Measurements from ENCODE around the gene FLT4. TPM values are rescaled to one million over a fixed set of nuclear protein-coding genes. Genes with fewer than 3 reads are reported as not detected.

FLT4 gene
- total RNA-seq, 1 experiment from 2014 or later, result 4.1 TPM

GRCh38 chr5:180644129-180644824 lies 5.1 kb downstream of the FLT4 start:
- no peak for DNase-seq (ENCODE audit: extremely low read depth, low read depth)

DNA sequence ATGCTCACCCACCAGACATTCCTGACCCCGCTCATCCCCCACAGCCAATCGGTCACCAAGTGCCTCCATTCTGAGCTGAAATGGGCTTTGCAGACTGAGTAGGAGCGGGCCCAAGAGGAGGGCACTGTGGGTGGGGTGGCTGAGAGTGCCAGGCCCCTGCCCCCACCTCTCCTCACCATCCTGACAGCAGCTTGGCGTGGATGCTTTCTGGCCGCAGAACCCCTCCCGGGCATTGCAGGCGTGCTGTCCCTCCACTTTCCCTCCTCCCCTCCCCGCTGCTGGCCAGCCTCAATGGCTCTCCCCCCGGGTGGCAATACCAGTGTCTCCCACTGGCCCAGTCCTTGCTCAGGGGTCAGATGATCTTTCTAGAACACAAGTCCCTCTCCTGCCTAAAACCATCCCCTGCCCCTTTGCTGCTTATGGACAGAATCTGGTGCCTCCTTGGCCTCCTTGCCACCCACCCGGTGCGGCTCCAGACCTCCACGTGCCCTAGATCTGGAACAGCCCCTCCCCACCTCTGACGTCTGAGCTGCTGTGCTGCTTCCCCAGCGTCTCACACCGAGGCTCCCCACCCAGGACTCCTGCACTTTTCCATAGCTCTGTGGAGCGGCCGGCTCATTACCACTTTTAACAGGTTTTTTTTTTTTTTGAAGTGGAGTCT lies 6.1 kb downstream of the FLT4 start:
- no peak for DNase-seq (ENCODE audit: extremely low read depth, low read depth)

DNA sequence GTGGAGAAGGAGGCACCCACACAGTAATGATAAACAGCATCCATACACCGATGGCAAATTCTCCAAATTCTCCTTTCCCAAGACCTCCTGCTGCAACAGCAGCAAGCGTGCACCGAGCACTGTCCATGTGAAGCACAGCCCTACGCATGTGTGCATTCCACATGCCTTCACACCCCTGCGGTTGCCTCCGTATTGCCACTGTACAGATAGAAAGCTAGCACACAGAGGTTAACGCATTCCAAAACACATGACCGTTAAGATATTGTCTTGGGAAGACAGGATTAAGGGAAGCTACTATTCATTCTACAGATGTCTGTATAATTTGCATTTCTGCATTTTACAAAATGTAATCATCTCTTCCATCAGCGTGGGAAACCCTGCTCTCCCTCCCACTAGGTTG lies 6.6 kb downstream of the FLT4 start:
- DNase-seq (ENCODE audit: extremely low read depth, low read depth), result no peak

DNA sequence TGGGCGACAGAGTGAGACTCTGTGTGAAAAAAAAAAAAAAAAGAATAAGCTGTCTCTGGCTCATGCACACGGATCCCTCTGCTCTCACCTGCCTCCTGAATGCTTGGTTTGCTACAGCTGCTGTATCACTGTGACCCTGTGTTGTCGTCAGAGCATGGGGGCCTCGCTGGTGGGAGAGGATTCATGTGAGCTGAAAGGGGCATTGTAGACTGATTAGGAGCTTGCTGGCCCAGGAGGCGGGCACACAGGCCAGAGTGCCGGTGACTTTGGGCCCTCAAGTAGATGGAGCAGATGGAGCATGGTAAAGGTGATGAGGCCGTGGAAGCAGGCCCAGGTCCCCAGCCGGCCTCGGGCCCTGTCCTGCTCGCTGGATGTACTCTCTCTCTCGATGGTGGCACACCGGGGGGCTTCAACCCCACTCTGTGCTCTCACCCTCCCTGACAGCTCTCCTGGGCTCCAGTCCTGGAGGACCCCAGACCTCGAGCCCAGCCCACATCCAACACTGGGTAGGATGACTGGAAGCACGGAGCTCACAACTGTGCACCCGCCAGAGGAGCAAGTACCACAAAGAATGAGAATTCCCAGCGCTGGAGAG lies 7.1 kb downstream of the FLT4 start:
- no peak for DNase-seq (ENCODE audit: extremely low read depth, low read depth)

DNA sequence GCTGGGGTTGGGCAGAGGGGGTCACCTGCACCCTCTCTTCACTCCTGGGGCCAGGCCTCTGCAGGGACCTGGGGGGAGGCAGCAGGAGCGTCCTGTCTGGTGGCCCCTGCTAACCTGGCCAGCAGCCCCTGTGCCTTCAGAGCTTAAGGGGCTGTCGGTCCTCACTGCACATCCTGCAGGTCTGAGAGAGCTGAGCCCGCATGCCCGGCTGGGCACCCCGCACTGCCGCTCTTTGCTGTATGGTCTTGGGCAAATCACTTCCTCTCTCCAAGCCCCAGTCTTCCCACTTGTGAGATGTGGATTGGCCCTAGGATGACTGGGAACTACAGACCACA lies 7.9 kb downstream of the FLT4 start:
- no peak for DNase-seq (ENCODE audit: extremely low read depth, low read depth)

DNA sequence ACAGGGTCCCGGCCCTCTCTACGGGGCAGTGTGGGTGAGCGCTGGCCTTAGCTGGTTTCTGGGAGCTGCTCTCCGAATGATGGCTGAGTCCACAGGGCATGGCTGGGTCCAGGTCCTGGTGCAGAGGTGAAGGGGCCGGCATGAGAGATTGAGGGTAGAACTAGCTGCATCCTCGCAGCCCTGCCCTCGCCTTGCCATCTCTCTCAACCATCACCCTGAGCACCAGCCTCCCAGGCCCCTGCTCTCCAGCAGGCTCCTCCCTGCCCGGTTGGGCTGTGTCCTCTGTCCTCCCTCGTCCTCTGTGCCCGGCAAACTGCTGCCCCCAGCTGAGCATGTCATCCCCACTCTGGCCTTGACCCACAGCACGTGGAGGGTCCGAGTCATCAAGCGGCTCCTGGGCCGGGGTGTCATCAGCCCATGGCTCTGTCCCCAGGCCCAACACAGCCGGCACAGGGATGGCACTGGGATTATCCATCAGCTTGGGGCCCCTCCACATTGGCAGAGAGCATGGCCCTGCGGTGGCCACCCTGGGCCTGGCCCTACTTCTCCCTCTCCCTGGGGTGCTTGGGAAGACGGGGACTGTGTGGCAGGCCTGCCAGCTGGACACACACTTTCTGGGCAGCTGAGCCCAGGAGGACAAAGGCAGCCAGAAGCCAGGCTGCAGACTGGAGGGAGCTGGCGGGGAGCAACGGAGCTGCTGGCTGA lies 8.4 kb downstream of the FLT4 start:
- DNase-seq (ENCODE audit: extremely low read depth, low read depth), result no peak

DNA sequence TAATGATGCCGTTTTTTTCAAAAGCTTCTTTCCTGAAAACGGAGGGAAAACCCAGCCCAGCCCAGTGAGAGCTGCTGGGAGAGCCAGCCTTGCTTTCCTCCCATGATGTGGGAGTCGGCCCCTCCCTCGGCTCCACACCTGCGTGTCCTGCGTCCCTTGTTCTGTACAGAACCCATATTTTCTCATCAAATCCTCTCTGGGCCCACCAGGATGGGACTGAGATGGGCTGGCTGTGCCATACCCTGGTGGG lies 8.9 kb downstream of the FLT4 start:
- no peak for DNase-seq (ENCODE audit: extremely low read depth, low read depth)

DNA sequence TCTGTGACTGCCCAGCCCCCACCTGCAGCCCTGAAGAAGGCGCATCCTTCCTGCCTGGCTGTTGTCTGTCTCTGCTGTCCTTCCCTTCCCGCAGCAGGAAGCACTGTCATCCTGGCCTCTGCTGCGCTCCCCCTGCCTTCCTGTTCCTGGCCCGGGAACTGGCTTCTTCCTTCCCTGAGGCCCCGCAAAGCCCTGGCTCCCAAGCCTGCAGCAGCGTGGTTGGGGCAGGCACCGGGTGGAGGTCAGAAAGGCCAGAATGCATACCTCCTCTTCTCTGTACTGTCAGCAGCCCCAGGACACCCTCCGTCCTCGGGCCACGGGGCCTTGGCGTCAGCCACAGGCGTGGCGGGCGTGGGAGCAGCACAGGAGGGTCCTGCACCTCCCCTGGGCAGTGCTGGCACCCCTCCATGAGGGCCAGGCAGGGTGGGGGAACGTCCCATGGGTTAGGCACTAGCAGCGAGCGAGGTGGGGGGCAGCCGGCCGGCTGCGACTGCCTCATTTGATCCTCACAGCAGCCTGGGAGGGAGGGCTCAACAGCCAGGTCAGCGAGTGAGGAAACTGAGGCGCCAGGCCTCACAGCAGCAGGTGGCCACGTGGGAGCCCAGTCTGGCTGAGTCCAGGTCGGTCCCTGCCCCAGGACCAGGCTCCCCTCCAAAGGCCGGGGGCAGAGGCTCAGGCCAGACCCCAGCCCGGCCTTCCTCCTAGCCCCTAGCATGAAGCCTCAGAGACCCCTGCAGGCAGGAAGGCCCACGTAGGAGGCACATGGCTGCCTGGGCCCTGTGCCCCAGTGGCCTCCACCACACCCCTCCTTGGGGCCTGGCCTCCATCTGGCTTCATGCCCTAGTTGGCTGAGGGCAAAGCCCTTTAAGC lies 9.4 kb downstream of the FLT4 start:
- no peak for DNase-seq (ENCODE audit: extremely low read depth, low read depth)

DNA sequence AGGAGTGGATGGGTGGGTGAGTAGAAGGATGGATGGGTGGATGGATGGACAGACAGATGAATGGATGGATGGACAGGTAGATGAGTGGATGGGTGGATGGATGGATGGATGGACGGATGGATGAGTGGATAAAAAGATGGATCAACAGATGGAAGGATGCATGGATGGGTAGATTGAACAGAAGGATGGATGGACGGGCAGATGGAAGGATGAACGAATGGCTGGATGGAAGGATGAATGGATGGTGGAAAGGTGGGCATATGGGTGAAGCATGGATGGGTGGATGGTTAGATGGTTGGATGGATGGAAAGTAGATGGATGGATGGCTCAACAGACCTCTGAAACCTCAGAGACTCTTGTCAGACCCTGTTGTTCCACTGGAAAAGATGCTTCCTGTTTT lies 10.1 kb downstream of the FLT4 start:
- DNase-seq (ENCODE audit: extremely low read depth, low read depth), result no peak

DNA sequence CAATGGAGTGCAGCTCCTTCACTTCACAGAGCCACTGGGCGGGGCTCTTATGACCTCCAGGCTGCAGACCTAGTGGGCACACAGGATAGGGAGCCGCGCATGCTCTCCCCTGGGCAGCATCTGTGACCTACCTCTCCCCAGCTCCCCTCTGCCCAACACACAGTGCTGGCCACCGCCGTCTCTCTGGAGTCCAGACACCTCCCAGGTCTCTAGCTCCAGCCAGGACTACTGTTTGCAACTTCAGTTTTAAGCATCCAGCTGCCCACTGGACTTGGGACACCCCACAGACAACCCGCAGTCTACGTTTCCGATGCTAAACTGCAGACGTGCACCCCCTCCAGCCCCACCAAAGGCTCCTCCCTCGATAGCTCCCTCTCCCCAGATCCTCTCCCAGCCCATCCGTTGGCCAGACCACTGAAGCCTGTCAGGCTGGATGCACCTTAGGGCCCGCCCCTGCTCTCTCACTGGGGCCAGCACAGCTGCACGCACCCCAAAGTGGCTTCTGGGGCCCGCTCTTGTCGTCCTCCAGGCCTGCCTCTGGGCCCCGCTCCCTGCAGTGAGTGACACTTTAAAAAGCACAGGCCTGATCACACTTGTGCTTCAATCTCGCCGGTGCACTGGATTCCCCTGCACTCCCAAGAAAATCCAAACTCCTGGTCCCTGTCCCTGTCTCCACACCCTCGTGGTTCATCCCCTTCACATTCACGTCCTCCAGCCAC lies 11.3 kb downstream of the FLT4 start:
- no peak for DNase-seq (ENCODE audit: extremely low read depth, low read depth)

- DNase-seq (ENCODE audit: extremely low read depth, low read depth), result no peak
Observed at GRCh38 chr5:180636403-180637075, 12.9 kb downstream of the FLT4 start.

DNA sequence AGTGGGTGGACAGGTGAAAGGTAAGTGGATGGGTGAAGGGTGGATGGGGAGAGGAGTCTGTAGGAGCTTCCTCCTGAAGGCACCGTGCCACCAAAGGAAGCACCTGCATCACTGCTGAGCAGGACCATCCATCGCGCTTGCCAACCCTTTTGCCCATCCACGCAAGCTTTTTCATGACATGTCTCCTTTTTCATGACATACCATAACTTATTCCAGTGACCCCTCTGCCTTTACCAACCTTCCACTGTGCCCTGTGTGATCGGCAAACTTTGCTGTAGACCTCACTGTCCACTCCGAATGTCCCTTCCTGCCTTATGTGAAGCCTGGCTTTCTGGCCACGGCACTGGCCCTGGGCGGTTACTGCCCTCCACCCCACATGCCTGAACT lies 13.4 kb downstream of the FLT4 start:
- no peak for DNase-seq (ENCODE audit: extremely low read depth, low read depth)

DNA sequence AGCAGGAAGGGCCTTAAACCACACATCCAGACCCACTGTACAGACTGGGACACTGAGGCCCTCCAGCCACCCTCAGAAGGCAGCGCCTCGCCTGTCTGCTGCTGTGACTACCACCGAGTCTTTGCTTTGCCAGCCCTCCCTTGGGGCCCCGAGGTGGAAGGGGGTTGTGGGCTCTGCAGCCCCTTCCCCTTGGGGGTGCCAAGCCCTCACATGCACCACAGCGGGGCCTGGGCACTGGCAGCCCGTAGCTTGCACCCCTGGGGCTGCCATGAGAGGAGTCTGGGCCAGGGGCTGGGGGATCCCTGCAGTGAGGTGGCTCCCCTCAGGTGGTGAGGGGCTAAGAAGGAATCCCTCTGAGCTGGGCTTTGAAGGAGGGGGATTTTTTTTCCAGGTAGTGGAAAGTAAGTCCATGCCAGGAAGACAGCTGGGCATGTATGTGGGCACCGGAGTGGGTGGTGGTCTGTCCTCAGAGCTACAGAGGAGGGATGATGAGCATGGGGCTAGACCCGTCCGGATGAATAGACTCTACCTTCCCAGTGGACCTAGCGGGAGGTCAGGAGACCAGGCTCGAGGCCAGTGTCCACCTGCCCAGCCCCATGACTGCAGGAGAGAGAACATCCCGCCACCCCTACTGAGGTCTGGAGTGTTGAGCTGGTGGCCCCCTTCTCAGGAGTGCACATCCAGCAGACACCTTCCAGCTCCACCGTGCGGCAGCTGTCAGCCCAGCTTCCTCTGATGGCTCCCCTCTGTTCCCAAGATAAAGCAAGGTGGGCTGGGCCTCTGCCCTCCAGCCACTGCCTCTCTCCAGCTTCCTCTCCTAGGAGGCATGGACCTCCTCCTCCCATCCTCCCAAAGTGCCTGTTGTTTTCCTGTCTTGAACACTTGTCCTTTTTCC lies 15.9 kb downstream of the FLT4 start:
- DNase-seq (ENCODE audit: extremely low read depth, low read depth), result no peak

DNA sequence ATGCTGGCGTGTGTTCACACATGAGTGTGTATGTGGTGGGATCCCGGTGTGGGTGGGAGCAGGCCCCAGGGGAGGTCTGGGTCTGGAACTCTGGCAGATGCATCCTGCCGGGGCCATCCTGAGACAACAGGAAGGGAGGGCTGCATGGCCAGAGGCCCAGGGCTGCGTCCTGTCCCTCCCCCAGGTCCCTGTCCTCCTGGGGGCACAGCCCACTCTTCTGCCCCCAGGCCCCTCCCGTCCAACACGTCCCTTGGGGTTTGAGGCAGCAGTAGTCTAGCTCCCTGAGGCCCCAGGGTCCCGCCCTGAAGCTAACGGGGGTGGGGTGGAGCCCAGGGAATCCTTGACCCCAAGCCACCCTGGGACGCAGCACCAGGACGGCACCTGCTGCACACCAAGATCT lies 16.6 kb downstream of the FLT4 start:
- DNase-seq (ENCODE audit: extremely low read depth, low read depth), result no peak

DNA sequence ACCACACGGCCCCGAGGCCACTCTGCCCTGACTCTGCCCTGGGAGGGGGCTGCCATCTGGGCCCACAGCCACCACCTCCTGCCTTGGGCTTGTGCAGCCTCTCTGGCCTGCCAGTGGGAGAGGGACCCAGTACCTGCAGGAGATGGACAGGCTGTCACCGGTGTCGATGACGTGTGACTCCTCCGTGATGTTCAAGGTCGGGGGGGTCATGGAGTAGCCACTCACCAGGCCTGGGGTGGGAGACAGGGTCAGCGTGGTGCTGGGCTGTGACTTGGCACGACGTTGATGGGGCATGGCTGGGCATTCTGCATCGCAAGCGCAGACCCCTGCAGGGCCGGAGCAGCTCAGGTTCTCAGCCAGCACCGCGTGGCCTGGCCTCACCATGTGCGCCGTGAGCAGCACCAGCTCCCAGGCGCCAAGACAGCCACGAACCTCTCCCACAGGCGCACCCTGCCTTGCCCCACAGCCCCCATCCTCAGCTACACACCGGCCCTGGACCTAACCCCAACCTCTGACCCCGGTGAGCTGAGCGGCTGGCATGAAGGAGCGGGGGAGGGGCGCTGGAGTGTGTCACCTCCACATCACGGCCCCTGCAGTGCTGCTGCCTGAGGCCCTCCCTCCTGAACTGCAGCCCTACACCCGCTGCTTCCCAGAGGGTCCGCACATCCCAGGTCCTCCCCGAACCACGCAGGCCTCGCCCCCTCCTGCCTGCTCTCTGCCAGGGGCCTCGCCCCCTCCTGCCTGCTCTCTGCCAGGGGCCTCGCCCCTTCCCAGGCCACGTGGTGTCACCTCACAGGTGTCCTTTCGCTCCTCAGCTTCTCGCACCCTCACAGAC lies 17.6 kb downstream of the FLT4 start:
- DNase-seq (ENCODE audit: extremely low read depth, low read depth), result no peak

GRCh38 chr5:180630426-180630825 lies 19.0 kb downstream of the FLT4 start:
- no peak for DNase-seq (ENCODE audit: extremely low read depth, low read depth)

GRCh38 chr5:180629831-180630382 lies 19.5 kb downstream of the FLT4 start:
- no peak for DNase-seq (ENCODE audit: extremely low read depth, low read depth)
